GM12874 (cell line): ENCODE measurements around the gene CEP164.

ENCODE experiments used
- TF ChIP-seq, protein P1 (sequence below): IDR thresholded peaks from 2 replicates; pipeline ENCODE4 v1.5.1; 2011; ENCODE audit warnings: low read depth, mild to moderate bottlenecking, control low read depth, low read length, moderate library complexity; ENCODE audit not compliant: insufficient read depth

Gene CEP164

GRCh38 chr11:117390743-117391142, 63.1 kb downstream of the CEP164 start:
- TF ChIP-seq, protein P1, sequence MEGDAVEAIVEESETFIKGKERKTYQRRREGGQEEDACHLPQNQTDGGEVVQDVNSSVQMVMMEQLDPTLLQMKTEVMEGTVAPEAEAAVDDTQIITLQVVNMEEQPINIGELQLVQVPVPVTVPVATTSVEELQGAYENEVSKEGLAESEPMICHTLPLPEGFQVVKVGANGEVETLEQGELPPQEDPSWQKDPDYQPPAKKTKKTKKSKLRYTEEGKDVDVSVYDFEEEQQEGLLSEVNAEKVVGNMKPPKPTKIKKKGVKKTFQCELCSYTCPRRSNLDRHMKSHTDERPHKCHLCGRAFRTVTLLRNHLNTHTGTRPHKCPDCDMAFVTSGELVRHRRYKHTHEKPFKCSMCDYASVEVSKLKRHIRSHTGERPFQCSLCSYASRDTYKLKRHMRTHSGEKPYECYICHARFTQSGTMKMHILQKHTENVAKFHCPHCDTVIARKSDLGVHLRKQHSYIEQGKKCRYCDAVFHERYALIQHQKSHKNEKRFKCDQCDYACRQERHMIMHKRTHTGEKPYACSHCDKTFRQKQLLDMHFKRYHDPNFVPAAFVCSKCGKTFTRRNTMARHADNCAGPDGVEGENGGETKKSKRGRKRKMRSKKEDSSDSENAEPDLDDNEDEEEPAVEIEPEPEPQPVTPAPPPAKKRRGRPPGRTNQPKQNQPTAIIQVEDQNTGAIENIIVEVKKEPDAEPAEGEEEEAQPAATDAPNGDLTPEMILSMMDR = no peak

GRCh38 chr11:117391181-117391580, 63.5 kb downstream of the CEP164 start:
- TF ChIP-seq, protein P1 = no peak

GRCh38 chr11:117392001-117392690, 64.5 kb downstream of the CEP164 start:
- TF ChIP-seq, protein P1 = no peak

DNA sequence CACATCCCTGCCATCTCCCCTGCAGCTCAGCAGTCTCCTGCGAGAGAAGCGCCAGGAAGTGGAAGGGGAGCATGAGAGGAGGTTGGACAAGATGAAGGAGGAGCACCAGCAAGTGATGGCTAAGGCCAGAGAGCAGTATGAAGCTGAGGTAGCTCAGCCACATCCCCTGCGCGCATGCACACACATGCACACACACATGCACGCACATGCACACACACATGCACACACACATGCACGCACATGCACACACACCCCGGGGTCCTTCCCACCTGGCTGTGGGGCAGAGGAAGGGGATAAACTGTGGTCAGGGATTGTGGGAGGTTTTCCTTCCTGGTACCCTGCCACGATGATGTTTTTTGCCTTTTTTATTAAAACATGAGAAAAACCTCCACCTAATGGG, 65.3 kb downstream of the CEP164 start:
- TF ChIP-seq, protein P1 = no peak

GRCh38 chr11:117394221-117394925, 66.7 kb downstream of the CEP164 start:
- TF ChIP-seq, protein P1 = no peak

GRCh38 chr11:117395476-117395875, 67.8 kb downstream of the CEP164 start:
- TF ChIP-seq, protein P1 = no peak

- TF ChIP-seq, protein P1 = no peak
Observed at GRCh38 chr11:117396970-117397369, 69.3 kb downstream of the CEP164 start.
